ENCODE data around the gene VTI1A.

Gene VTI1A

DNA sequence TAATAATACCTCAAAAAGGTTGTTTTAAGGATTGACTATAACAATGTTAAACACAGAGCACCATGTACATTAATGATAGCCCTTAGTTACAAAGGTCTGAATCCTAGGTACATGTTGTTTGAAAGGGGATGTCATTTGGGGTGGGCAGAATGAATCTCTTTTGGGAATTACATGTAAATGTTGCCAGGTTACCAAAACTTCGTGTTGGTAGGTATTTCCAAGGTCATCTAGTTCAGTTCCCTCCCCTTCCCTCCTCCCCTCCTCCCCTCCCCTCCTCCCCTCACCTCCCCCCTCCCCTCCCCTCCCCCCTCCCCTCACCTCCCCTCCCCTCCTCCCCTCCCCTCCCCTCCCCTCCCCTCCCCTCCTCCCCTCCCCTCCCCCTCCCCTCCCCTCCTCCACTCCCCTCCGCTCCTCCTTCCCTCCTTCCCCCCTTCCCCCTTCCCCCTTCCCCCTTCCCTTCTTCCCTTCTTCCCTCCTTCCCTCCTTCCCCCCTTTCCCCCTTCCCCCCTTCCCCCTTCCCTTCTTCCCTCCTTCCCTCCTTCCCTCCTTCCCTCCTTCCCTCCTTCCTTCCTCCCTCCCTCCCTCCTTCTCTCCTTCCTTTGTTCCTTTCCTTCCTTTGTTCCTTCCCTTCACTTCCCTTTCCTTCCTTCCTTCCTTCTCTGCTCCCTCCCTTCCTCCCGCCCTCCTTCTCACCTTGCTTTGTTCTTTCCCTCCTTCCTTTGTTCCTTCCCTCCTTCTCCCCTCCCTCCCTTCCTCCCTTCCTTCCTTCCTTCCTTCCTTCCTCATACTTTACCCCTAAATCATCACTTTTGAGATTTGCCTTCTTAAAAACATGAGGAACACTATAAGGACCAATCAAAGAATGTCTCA lies 8.1 kb downstream of the VTI1A start:
- TF ChIP-seq, protein P1, sequence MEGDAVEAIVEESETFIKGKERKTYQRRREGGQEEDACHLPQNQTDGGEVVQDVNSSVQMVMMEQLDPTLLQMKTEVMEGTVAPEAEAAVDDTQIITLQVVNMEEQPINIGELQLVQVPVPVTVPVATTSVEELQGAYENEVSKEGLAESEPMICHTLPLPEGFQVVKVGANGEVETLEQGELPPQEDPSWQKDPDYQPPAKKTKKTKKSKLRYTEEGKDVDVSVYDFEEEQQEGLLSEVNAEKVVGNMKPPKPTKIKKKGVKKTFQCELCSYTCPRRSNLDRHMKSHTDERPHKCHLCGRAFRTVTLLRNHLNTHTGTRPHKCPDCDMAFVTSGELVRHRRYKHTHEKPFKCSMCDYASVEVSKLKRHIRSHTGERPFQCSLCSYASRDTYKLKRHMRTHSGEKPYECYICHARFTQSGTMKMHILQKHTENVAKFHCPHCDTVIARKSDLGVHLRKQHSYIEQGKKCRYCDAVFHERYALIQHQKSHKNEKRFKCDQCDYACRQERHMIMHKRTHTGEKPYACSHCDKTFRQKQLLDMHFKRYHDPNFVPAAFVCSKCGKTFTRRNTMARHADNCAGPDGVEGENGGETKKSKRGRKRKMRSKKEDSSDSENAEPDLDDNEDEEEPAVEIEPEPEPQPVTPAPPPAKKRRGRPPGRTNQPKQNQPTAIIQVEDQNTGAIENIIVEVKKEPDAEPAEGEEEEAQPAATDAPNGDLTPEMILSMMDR (IDR thresholded peaks at IDR 0.05), result no peak

DNA sequence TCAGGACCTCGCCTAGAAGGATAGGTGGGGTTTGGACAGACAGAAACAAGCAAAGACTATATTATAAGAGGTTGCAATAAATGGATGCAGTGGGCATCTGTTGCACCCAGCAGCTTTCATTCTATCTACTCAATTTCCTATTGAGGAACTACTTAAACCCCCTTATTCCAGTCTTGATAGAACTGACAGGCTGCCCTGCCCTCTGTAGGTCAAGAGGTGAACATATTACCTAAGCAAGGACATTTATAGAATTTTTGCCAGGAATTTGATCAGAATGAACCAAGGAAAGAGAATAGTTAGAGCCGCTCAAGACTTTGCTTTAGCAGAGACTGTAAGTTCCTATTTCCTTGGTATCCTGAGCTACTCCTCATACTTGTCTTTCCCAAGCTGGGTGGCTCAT lies 9.5 kb downstream of the VTI1A start:
- TF ChIP-seq, protein P1 (IDR thresholded peaks at IDR 0.05), result no peak

GRCh38 chr10:112460366-112460765 lies 13.4 kb downstream of the VTI1A start:
- TF ChIP-seq, protein P1 (IDR thresholded peaks at IDR 0.05), result no peak

GRCh38 chr10:112461029-112461887 lies 14.2 kb downstream of the VTI1A start:
- TF ChIP-seq, protein P1 (IDR thresholded peaks at IDR 0.05), result no peak

DNA sequence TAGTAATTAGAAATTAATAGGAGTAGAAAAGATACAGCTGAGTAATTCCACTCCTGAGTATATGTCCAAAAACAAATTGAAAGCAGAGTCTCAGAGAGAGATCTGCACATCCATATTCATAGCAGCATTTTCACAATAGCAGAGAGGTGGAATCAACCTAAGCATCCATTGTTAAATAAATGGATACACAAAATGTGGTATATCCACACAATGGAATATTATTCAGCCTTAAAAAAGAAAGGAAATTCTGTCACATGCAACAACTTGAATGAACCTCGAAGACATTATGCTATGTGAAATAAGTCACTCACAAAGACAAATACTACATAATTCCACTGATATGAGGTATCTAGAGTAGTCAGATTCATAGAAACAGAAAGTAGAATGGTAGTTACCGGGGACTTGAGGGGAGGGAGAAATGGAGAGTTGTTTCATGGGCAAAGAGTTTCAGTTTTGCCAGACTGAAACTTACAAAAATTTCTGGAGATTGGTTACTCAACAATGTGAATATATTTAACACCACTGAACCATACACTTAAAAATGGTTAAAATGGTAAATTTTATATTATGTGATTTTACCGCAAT lies 18.4 kb downstream of the VTI1A start:
- TF ChIP-seq, protein P1 (IDR thresholded peaks at IDR 0.05), result no peak

DNA sequence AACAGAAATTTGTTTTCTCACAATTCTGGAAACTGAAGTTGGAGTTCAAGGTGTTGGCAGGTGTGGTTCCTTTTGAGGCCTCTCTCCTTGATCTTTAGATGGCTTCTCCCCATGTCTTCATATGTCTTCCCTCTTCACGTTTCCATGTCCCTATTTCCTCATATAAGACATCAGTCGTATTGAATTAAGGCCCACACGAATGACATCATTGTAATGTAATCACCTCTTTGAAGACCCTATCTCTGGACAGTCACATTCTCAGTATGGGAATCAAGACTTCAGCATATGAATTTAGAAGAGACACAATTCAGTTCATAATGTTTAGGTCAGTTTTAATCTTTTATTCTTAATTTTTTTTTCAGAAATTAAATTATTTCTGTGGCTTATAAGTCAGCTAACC lies 19.8 kb downstream of the VTI1A start:
- TF ChIP-seq, protein P1 (IDR thresholded peaks at IDR 0.05), result no peak

DNA sequence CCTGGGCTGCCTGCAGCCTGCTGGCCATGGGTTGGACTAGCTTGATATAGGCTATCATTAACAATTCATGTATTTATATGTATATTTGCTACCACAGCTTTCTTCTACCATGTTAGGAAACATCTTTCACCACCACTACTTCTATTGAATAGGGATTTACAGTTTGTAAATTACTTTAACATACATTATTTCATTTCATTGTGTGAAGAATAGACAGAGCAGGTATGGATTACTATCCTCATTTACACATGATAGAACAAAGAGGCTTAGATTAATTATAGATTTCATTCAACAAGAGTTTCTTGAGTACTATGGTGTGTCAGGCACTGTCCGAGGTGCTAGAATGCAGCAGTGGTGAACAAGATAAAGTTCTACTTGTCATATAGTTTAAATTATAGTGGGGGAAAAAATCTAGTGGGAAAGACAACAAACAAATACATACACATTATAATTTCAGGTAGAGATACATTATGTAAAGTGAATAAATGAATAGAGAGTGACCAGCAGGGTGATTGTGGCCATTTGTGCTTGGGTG lies 20.6 kb downstream of the VTI1A start:
- TF ChIP-seq, protein P1 (IDR thresholded peaks at IDR 0.05), result no peak
